K562 (cell line): ENCODE results near the gene ING5. TPM values are rescaled to one million over a fixed set of nuclear protein-coding genes. Genes with fewer than 3 reads are reported as not detected.

Source experiments
- ATAC-seq: fragments of 200-7000 bp; cut with Tn5 transposase; 3 replicates; pipeline ENCODE4 v1.9.1; 2020; ENCODE audit warnings: moderate library complexity
- BruUV-seq: library from RNA; stranded (reverse); fragments of 400-500 nt; replicated peaks from 2 replicates; lab custom pipeline; 2021; lab: Mats Ljungman, UMichigan
- CTCF ChIA-PET: fragments of 300-600 bp; formaldehyde crosslinking; extraction: SDS; loops from one replicate; lab custom pipeline; 2021; ENCODE audit warnings: low intra/inter-chr PET ratio; lab: Yijun Ruan, JAX
- POLR2A ChIA-PET: fragments of 300-600, 350-650 bp; sonication (Branson Sonifier 250); formaldehyde crosslinking; extraction: SDS; loops from one replicate; lab custom pipeline; 2021; ENCODE audit warnings: antibody characterized with exemption, inconsistent platforms; lab: Yijun Ruan, JAX
- DNase-seq, 4 experiments: peaks; one replicate each; pipeline versions ENCODE4 v3.0.0 to v3.0.0-alpha.2; 2011 to 2018; ENCODE audit warnings: low spot score in 3 of 4, mixed read lengths in 3 of 4; ENCODE audit errors: extremely low read depth in 1 of 4
- FAIRE-seq: peaks from 2 replicates; lab custom pipeline; 2011; peaks lifted over from hg19 to GRCh38; lab: Jason Lieb, UNC
- H2AFZ ChIP-seq: 2 replicates; pipeline ENCODE4 v1.6.0; 2011; ENCODE audit warnings: low read depth, low read length, control low read depth, inconsistent platforms
- H3K27ac ChIP-seq: fragments of 200-600 bp; 3 replicates; pipeline ENCODE4 v1.8.0; 2011; ENCODE audit warnings: low read depth, mild to moderate bottlenecking, control low read depth, inconsistent platforms, low read length, moderate library complexity, mixed read lengths; ENCODE audit errors: extremely low read depth
- H3K27me3 ChIP-seq, 2 experiments: fragments of 300-600 bp in 1 of 2; 2 replicates in 1 of 2; 3 replicates in 1 of 2; pipeline versions ENCODE4 v1.6.0 to v1.8.0; 2011; ENCODE audit warnings: inconsistent platforms in 2 of 2, low read length in 2 of 2, mild to moderate bottlenecking in 1 of 2, mixed read lengths in 1 of 2, moderate library complexity in 1 of 2; ENCODE audit not compliant: control insufficient read depth in 2 of 2, insufficient read depth in 2 of 2
- H3K36me3 ChIP-seq: fragments of 300-600 bp; 3 replicates; pipeline ENCODE4 v1.8.0; 2011; ENCODE audit warnings: mild to moderate bottlenecking, low read length, inconsistent platforms; ENCODE audit not compliant: control insufficient read depth, insufficient read depth
- H3K4me1 ChIP-seq, 2 experiments: fragments of 200-600 bp in 1 of 2; replicated peaks in 1 of 2; 2 replicates in 1 of 2; 3 replicates in 1 of 2; pipeline versions ENCODE4 v1.5.1 to v1.8.0; 2011; ENCODE audit warnings: inconsistent platforms in 2 of 2, low read length in 2 of 2, mild to moderate bottlenecking in 1 of 2, mixed read lengths in 1 of 2, moderate library complexity in 1 of 2; ENCODE audit not compliant: control insufficient read depth in 2 of 2, insufficient read depth in 2 of 2
- H3K4me2 ChIP-seq: 2 replicates; pipeline ENCODE4 v1.6.1; 2011; ENCODE audit warnings: low read length, control low read depth, inconsistent platforms, mixed read lengths; ENCODE audit not compliant: insufficient read depth
- H3K4me3 ChIP-seq: fragments of 200-600 bp; sonication (generic), shearing (Covaris generic); 2 replicates; pipeline ENCODE4 v1.5.1; 2016; ENCODE audit warnings: control low read depth, inconsistent platforms
- H3K79me2 ChIP-seq: fragments of 200-600 bp; 3 replicates; pipeline ENCODE4 v1.8.0; 2011; ENCODE audit warnings: low read length, inconsistent platforms; ENCODE audit not compliant: control insufficient read depth, insufficient read depth
- H3K9ac ChIP-seq, 2 experiments: 2 replicates each; pipeline versions ENCODE4 v1.6.0 to v1.6.1; 2011; ENCODE audit warnings: low read depth in 2 of 2, low read length in 2 of 2, control low read depth in 1 of 2, inconsistent platforms in 1 of 2, mild to moderate bottlenecking in 1 of 2, mixed read lengths in 1 of 2; ENCODE audit not compliant: insufficient read depth in 1 of 2
- H3K9me1 ChIP-seq: one replicate; pipeline ENCODE4 v1.6.0; 2011; ENCODE audit warnings: inconsistent platforms, mild to moderate bottlenecking, low read length, moderate library complexity; ENCODE audit not compliant: control insufficient read depth, insufficient read depth
- H3K9me3 ChIP-seq: replicated peaks from 2 replicates; pipeline ENCODE4 v1.5.1; 2011; ENCODE audit warnings: low read depth, low read length, inconsistent platforms; ENCODE audit not compliant: control insufficient read depth, insufficient read depth
- H4K20me1 ChIP-seq: replicated peaks from 2 replicates; pipeline ENCODE4 v1.6.1; 2011; ENCODE audit warnings: low read length, inconsistent platforms, mixed read lengths; ENCODE audit not compliant: control insufficient read depth, insufficient read depth
- FIP1L1 ChIP-seq: fragments of 200-400 bp; formaldehyde crosslinking; IDR thresholded peaks from 2 replicates; pipeline ENCODE4 v1.6.1; 2018; ENCODE audit warnings: mild to moderate bottlenecking, low read depth, low read length; ENCODE audit not compliant: poor library complexity, severe bottlenecking
- PRMT5 ChIP-seq: sonication (generic); formaldehyde crosslinking; IDR thresholded peaks from 2 replicates; pipeline ENCODE4 v1.5.0; 2020; ENCODE audit warnings: missing genetic modification reagents
- RHOXF2B ChIP-seq: fragments of 250-450 bp; sonication (Bioruptor Pico); conservative IDR thresholded peaks from 2 replicates; pipeline ENCODE4 v1.5.1; 2021
- RNF2 ChIP-seq: sonication (generic); IDR thresholded peaks from 2 replicates; pipeline ENCODE4 v1.6.1; 2016
- YBX1 ChIP-seq: fragments of 450-650 bp; IDR thresholded peaks from 2 replicates; pipeline ENCODE4 v1.7.1; 2016; ENCODE audit warnings: mild to moderate bottlenecking
- WGBS: fragments of 100-300 bp; shearing (Covaris generic); methylation state at CpG from one replicate; pipeline ENCODE4 v1.1.6; 2016; ENCODE audit warnings: low coverage, mixed read lengths; ENCODE audit not compliant: insufficient coverage; ENCODE audit errors: missing lambda C conversion rate; 5-methylcytosine and 5-hydroxymethylcytosine counted together
- in situ Hi-C: fragments of 300-500 bp; cut with MboI; formaldehyde crosslinking; loops from 4 replicates; pipeline ENCODE4 v1.15.0; 2018; ENCODE audit warnings: inconsistent platforms, mixed read lengths
- intact Hi-C: fragments of 100-400 bp; cut with micrococcal nuclease; formaldehyde crosslinking; loops from 2 replicates; pipeline ENCODE4 v1.14.2; 2022
- polyA plus RNA-seq, 8 experiments: library from polyadenylated mRNA; depleted of rRNA in 4 of 8; stranded (reverse) in 5 of 8; unstranded in 3 of 8; fragments of >200 nt; fragmentation: Nextera tagmentation in 2 of 8; fragmentation: Illumina TruSeq in 1 of 8; extraction: Ambion mirVana in 2 of 8; extraction: Trizol in 1 of 8; gene quantifications; 2 replicates each; pipeline versions ENCODE4 v1.2.1 to v1.2.3, GENCODE V29; 2011 to 2014; ENCODE audit warnings: inconsistent platforms in 1 of 8, missing spikeins in 1 of 8
- total RNA-seq, 7 experiments: library from RNA; depleted of rRNA in 6 of 7; stranded (reverse); fragments of >200 nt in 6 of 7; fragmentation: Illumina TruSeq in 2 of 7; extraction: Trizol in 2 of 7; gene quantifications; 2 replicates each; pipeline versions ENCODE4 v1.2.1 to v1.2.3, GENCODE V29; 2011 to 2021; ENCODE audit warnings: low replicate concordance in 1 of 7
- TF ChIP-seq, protein P1 (sequence below), 2 experiments: fragments of 450-650 bp; IDR thresholded peaks; 2 replicates each; pipeline ENCODE4 v1.6.1; 2018; ENCODE audit warnings: mild to moderate bottlenecking in 2 of 2, low read depth in 1 of 2; ENCODE audit not compliant: partially characterized antibody in 2 of 2

The ING5 gene
- total and polyA plus RNA-seq, 9 of the 15 experiments (the other 6 are each of a cell fraction or from before 2014, with no cell fraction given): 10.4 to 53.3 (median 27.9) TPM

DNA sequence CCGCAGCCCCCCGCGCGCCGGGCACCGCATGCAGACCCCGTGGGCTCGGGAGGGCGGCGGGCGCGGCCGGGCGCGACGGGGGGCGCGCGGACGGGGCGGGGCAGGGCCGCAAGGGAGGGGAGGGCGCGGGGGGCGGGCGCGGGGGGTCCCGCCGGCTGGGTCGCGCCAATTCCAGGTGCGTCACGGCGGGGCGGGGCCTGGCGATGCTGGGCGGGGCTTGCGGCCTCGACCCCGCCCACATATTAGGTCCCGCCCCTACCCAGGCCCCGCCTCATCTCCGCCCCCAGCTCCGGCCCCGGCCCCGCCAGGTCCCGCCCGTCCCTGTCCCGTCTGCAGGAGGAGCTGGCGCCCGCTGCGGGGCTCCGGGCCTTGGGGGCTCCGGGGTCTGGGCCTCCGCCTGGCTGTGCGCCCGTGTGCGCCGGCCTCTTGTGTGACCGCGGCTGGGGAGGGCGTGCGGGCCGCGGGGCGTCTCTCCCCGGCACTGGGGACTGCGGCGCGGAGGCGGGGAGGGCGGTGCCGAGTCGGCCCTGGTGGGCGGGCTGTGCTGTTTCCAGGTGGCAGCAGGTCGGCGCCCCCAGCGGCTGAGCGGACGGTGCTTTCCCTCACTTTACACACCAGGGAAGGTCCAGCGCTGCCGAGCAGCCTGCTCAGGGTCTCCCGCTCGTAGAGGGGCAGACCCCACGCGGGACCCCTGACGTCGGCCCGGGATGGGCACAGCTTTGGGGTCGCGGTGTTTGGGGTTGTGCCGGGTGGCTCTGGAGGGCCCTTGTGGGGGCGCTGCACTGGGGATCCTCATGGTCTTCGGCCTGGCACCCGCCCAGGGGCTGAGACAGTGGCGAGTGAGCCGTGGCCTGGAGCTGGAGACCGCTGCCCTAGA, 554 bp downstream of the ING5 start (continued):
- no peak for TF ChIP-seq YBX1
- TF ChIP-seq RHOXF2B (CRISPR knock-in tag): no peak
- 0 out of 2 replicates have a peak, but pooled peaks have one; percentile 24 for TF ChIP-seq RNF2
- TF ChIP-seq, protein P1, sequence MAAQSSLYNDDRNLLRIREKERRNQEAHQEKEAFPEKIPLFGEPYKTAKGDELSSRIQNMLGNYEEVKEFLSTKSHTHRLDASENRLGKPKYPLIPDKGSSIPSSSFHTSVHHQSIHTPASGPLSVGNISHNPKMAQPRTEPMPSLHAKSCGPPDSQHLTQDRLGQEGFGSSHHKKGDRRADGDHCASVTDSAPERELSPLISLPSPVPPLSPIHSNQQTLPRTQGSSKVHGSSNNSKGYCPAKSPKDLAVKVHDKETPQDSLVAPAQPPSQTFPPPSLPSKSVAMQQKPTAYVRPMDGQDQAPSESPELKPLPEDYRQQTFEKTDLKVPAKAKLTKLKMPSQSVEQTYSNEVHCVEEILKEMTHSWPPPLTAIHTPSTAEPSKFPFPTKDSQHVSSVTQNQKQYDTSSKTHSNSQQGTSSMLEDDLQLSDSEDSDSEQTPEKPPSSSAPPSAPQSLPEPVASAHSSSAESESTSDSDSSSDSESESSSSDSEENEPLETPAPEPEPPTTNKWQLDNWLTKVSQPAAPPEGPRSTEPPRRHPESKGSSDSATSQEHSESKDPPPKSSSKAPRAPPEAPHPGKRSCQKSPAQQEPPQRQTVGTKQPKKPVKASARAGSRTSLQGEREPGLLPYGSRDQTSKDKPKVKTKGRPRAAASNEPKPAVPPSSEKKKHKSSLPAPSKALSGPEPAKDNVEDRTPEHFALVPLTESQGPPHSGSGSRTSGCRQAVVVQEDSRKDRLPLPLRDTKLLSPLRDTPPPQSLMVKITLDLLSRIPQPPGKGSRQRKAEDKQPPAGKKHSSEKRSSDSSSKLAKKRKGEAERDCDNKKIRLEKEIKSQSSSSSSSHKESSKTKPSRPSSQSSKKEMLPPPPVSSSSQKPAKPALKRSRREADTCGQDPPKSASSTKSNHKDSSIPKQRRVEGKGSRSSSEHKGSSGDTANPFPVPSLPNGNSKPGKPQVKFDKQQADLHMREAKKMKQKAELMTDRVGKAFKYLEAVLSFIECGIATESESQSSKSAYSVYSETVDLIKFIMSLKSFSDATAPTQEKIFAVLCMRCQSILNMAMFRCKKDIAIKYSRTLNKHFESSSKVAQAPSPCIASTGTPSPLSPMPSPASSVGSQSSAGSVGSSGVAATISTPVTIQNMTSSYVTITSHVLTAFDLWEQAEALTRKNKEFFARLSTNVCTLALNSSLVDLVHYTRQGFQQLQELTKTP (IDR thresholded peaks at IDR 0.05; ENCODE audit: low read depth in 1 of 2, partially characterized antibody in 2 of 2): no peak
- TF ChIP-seq, all 486 proteins: peak for 43

DNA sequence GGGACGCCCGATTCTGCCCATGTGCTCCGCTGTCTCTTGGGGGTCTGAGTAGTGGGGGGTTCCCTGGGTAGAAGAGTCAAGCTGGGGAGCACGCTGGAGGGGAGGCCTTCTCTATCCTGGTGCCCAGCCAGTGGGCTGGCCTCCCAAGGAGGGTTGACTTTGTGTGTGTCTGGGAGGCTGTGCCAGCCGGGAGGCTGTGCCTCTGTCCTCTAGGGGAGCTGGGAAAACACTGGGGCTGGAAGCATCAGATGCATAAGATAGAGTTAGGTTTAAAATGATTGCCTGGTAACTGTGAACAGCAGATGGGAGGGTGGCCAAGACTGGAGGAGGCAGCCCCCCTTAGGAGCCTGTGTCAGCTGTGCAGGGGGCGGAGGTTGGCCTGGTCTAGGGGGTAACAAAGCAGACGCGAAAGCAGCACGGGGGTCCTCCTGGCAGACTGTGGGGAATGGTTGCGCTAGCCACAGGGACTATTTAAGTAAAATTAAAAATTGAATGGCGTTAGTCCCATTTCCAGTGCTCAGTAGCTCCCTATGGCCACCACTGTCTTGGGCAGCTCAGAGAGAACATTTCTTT, 1.3 kb downstream of the ING5 start:
- no peaks in the 10 kb centered on the region for H4K20me1 ChIP-seq
- H3K36me3 ChIP-seq: peaks cover 39% of the 10 kb centered on the region
- no peaks in the 10 kb centered on the region for H3K27me3 ChIP-seq
- peak overlapping the region; percentile 89 for H3K4me3 ChIP-seq
- no peaks in the 10 kb centered on the region for H3K9me1 ChIP-seq
- ATAC-seq (no peak), DNase-seq (no peak), FAIRE-seq (no peak)
- no peak overlapping the region for H2AFZ ChIP-seq
- ChIA-PET CTCF (no interaction called here), POLR2A (interaction anchor here (0.9 to 3.0 kb wide), 3 partner anchors 11 to 78 kb away, joined by 3 to 8 read pairs (median 5); partner anchors contain the start of gene D2HGDH)
- in situ Hi-C loops: no loop called here
- peaks cover 3 to 21% of the 10 kb centered on the region in 2 experiments; a peak in 3 of 5 replicates for H3K4me1 ChIP-seq
- peaks cover 4% of the 10 kb centered on the region for H3K9me3 ChIP-seq
- H3K4me2 ChIP-seq: peak overlapping the region; percentile 69
- WGBS: 68% methylated on average over 7 of the region's 11 CpGs
- intact Hi-C loops: no loop called here
- peak overlapping the region; percentile 62 to 96 for H3K9ac ChIP-seq
- no TSS peak for BruUV-seq
- H3K27ac ChIP-seq: peak overlapping the region; percentile 25
- peak; percentile 2 for TF ChIP-seq FIP1L1
- TF ChIP-seq PRMT5 (CRISPR knock-in tag): no peak
- TF ChIP-seq, all 486 proteins: peak for 1
- H3K79me2 ChIP-seq: peaks cover 36% of the 10 kb centered on the region
